Uterus (tissue), 4 donors: ENCODE results near the gene FLOT1. TPM values are rescaled to one million over a fixed set of nuclear protein-coding genes. Genes with fewer than 3 reads are reported as not detected.
A peak's percentile ranks its signal among the peaks of the same experiment; 100 is the strongest.

Source experiments
- DNase-seq, 2 donors: peaks; one replicate each; pipeline ENCODE4 v3.0.0-alpha.2; 2019 to 2020
- H3K27ac ChIP-seq, 2 donors: fragments of 200-600 bp; sonication (generic); 1 replicate in 1 of 2; 2 replicates in 1 of 2; pipeline ENCODE4 v1.5.1; 2016 to 2018
- H3K27me3 ChIP-seq, 2 donors: fragments of 200-600 bp; sonication (generic); one replicate each; pipeline ENCODE4 v1.5.1; 2018 to 2019; ENCODE audit warnings: control low read depth in 1 of 2
- H3K36me3 ChIP-seq, 2 donors: fragments of 200-600 bp; sonication (generic); one replicate each; pipeline ENCODE4 v1.5.1; 2019; ENCODE audit warnings: control low read depth in 1 of 2
- H3K4me1 ChIP-seq, 2 donors: fragments of 200-600 bp; sonication (generic); one replicate each; pipeline ENCODE4 v1.5.1; 2018 to 2019; ENCODE audit warnings: control low read depth in 1 of 2
- H3K4me3 ChIP-seq, 2 donors: fragments of 200-600 bp; sonication (generic); 1 replicate in 1 of 2; 2 replicates in 1 of 2; pipeline ENCODE4 v1.5.1; 2018 to 2019; ENCODE audit warnings: mild to moderate bottlenecking in 1 of 2
- H3K9me3 ChIP-seq, 2 donors: fragments of 200-600 bp; sonication (generic); one replicate each; pipeline ENCODE4 v1.5.1; 2019; ENCODE audit warnings: control low read depth in 1 of 2
- CTCF ChIP-seq, 4 experiments: fragments of 200-600 bp in 2 of 4; fragments of 450-650 bp in 2 of 4; sonication (generic) in 2 of 4; IDR thresholded peaks; one replicate each; pipeline ENCODE4 v1.5.1; 2016 to 2019; ENCODE audit warnings: antibody characterized with exemption in 4 of 4, mild to moderate bottlenecking in 2 of 4, moderate library complexity in 1 of 4
- POLR2A ChIP-seq, 2 donors: fragments of 450-650 bp; IDR thresholded peaks; one replicate each; pipeline ENCODE4 v1.6.1; 2016; ENCODE audit warnings: antibody characterized with exemption in 2 of 2, mild to moderate bottlenecking in 1 of 2, moderate library complexity in 1 of 2
- intact Hi-C: fragments of 100-400 bp; cut with DNase I; formaldehyde crosslinking; loops from one replicate; pipeline ENCODE4 v1.15.1; 2023; ENCODE audit warnings: low total_unique reads
- total RNA-seq, 4 donors: library from RNA; depleted of rRNA in 3 of 4; stranded (reverse); fragments of >200 nt in 3 of 4; gene quantifications; one replicate each; pipeline versions ENCODE4 v1.1.0 to v1.2.4, GENCODE V29; 2014 to 2023
- donor health status: DM: yes; HTN: yes; CAD: no.

FLOT1 gene
- total RNA-seq, 4 donors from 2014 or later: 47.1 to 155 (median 64.6) TPM

DNA sequence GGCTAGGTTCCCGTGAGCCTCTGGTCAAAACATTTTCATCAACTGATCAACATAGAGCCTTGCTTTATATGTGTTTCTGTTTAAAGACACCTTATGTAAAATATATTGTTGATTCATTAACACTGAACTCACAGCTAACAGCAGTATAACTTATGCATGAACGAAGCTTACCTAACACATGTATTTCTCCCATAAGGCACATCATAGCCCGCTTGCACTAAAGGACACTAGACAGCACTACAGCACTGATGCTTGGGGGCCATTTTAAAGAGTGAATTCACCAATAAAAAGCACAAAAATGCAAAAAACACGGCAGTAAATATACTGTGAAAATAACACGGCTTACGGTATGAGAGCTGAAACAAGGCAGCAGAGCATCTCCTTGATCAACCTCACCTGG, 4.0 kb downstream of the FLOT1 start:
- H3K36me3 ChIP-seq: no peaks in the 10 kb centered on the region
- H3K27me3 ChIP-seq: no peaks in the 10 kb centered on the region
- no peak overlapping the region for H3K4me3 ChIP-seq
- DNase-seq: no peak
- H3K27ac ChIP-seq: no peak overlapping the region
- H3K9me3 ChIP-seq: no peaks in the 10 kb centered on the region
- H3K4me1 ChIP-seq: peaks cover 8 to 12% of the 10 kb centered on the region in 2 donors
- TF ChIP-seq CTCF (IDR thresholded peaks at IDR 0.05) (no peak), POLR2A (IDR thresholded peaks at IDR 0.05) (no peak)
- intact Hi-C loops: no loop called here

DNA sequence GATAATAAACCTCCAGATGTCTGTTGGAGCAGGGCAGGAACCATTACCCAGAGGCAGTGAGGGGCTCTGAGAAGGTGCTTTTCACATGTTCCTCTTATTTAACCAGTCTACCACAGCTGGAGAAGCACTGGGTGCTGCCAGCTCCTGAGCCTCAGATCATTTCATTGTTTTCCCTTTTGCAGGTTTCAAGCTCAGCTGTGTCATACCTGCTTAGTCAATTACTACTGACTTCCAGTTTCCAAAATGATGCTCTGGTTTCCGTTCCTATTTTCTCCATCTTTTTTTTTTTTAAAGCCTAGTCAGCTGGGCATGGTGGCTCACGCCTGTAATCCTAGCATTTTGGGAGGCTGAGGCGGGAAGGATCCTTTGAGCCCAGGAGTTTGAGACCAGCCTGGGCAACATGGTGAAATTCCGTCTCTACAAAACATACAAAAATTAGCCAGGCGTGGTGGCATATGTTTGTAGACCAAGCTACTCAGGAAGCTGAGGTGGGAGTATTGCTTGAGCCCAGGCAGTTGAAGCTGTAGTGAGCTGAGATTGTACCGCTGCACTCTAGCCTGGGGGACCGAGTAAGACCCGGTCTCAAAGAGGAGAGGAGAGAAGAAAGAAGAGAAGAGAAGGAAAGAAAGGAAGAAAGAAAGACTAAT, 6.7 kb downstream of the FLOT1 start:
- Histone ChIP-seq H3K27ac (no peak overlapping the region), H3K4me3 (no peak overlapping the region), H3K36me3 (no peaks in the 10 kb centered on the region), H3K9me3 (no peaks in the 10 kb centered on the region), H3K27me3 (no peaks in the 10 kb centered on the region), H3K4me1 (no peaks in the 10 kb centered on the region)
- intact Hi-C loops: no loop called here
- no peak for TF ChIP-seq POLR2A (IDR thresholded peaks at IDR 0.05)
- no peak for TF ChIP-seq CTCF (IDR thresholded peaks at IDR 0.05)
- DNase-seq: no peak

DNA sequence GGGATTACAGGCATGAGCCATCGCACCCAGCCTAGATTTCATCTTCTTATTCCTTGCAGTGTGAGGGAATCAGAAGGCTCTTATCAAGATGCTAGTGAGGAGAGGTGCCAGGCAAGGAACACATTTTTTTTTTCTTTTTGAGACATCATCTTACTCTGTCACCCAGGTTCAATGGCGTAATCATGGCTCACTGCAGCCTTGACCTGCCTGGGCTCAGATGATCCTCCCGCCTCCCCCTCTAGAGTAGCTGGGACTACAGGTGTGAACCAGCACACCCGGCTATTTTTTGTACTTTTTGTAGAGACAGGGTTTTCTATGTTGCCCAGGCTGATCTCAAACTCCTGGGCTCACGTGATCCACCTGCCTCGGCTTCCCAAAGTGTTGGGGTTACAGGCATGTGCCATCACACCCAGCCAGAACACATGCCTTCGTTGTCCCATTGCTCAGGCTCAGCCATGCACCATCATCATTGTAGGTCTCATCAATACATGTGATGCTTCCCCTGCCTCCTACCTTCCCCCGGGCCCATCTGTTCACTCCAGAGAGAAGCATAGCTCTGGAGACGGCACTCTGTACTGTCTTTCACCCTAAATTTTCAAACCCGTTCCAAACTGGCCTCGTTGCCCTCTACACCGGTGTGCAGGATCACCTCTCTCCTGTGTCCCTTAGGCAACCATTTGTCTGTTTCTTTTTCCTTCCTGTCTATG, 10.1 kb downstream of the FLOT1 start:
- Histone ChIP-seq H3K27ac (no peak overlapping the region), H3K36me3 (no peaks in the 10 kb centered on the region), H3K9me3 (no peaks in the 10 kb centered on the region), H3K27me3 (no peaks in the 10 kb centered on the region), H3K4me3 (no peak overlapping the region), H3K4me1 (no peaks in the 10 kb centered on the region)
- no peak for DNase-seq
- intact Hi-C loops: no loop called here
- no peak for TF ChIP-seq CTCF (IDR thresholded peaks at IDR 0.05)
- TF ChIP-seq POLR2A (IDR thresholded peaks at IDR 0.05): no peak

- H3K27me3 ChIP-seq: no peaks in the 10 kb centered on the region
- no peak overlapping the region for H3K4me3 ChIP-seq
- no peaks in the 10 kb centered on the region for H3K4me1 ChIP-seq
- no peaks in the 10 kb centered on the region for H3K9me3 ChIP-seq
- DNase-seq: peak; percentile 59 to 62
- intact Hi-C loops: no loop called here
- peak overlapping the region; percentile 21 to 53 for H3K27ac ChIP-seq
- TF ChIP-seq POLR2A (IDR thresholded peaks at IDR 0.05): no peak
- peak; percentile 46 to 70 (median 56) for TF ChIP-seq CTCF (IDR thresholded peaks at IDR 0.05)
- no peaks in the 10 kb centered on the region for H3K36me3 ChIP-seq
Measured at GRCh38 chr6:30730601-30731435, 11.7 kb downstream of the FLOT1 start.
